Thymus (tissue), 11 donors: Measurements from ENCODE around the gene LIMCH1. TPM values are rescaled to one million over a fixed set of nuclear protein-coding genes. Genes with fewer than 3 reads are reported as not detected.

Experiments used
- DNase-seq, 9 donors: peaks; one replicate each; pipeline ENCODE4 v3.0.0-alpha.2; 2013; ENCODE audit warnings: low spot score in 9 of 9, low read depth in 6 of 9, missing footprints in 1 of 9
- H3K27ac ChIP-seq, 2 donors: one replicate each; pipeline ENCODE4 v1.5.1; 2013; ENCODE audit warnings: control low read depth in 1 of 2, low read depth in 1 of 2, low read length in 1 of 2, mild to moderate bottlenecking in 1 of 2, moderate library complexity in 1 of 2
- H3K27me3 ChIP-seq, 2 donors: one replicate each; pipeline ENCODE4 v1.5.1; 2013; ENCODE audit warnings: low read length in 1 of 2; ENCODE audit not compliant: control insufficient read depth in 2 of 2, insufficient read depth in 1 of 2
- H3K36me3 ChIP-seq, 2 donors: one replicate each; pipeline ENCODE4 v1.5.1; 2013; ENCODE audit warnings: low read length in 1 of 2, mild to moderate bottlenecking in 1 of 2, moderate library complexity in 1 of 2; ENCODE audit not compliant: control insufficient read depth in 2 of 2, insufficient read depth in 2 of 2
- H3K4me1 ChIP-seq, 2 donors: one replicate each; pipeline ENCODE4 v1.5.1; 2013; ENCODE audit warnings: low read length in 2 of 2; ENCODE audit not compliant: control insufficient read depth in 2 of 2, insufficient read depth in 2 of 2
- H3K4me3 ChIP-seq, 2 donors: one replicate each; pipeline ENCODE4 v1.5.1; 2013; ENCODE audit warnings: low read length in 2 of 2, control low read depth in 1 of 2, mild to moderate bottlenecking in 1 of 2
- H3K9me3 ChIP-seq, 2 donors: one replicate each; pipeline ENCODE4 v1.5.1; 2013; ENCODE audit warnings: low read length in 1 of 2, mild to moderate bottlenecking in 1 of 2; ENCODE audit not compliant: control insufficient read depth in 2 of 2, insufficient read depth in 1 of 2
- WGBS: extraction: QIAGEN DNeasy Blood & Tissue Kit; methylation state at CpG from one replicate; pipeline ENCODE4 v1.1.7; 2013; 5-methylcytosine and 5-hydroxymethylcytosine counted together
- polyA plus RNA-seq: library from polyadenylated mRNA; stranded (reverse); fragments of 200-250 nt; gene quantifications from one replicate; pipeline ENCODE4 v1.2.3, GENCODE V29; 2013
- total RNA-seq: library from RNA; stranded (reverse); fragments of 120-200 nt; gene quantifications from one replicate; pipeline ENCODE4 v1.2.4, GENCODE V29; 2013
- donor health status: healthy.

The LIMCH1 gene
- total and polyA plus RNA-seq, 2 donors, result 5.4 to 13.8 TPM

- Histone ChIP-seq H3K9me3 (no peaks in the 10 kb centered on the region), H3K27me3 (no peaks in the 10 kb centered on the region), H3K4me1 (no peaks in the 10 kb centered on the region), H3K4me3 (no peak overlapping the region), H3K36me3 (no peaks in the 10 kb centered on the region), H3K27ac (no peak overlapping the region)
- DNase-seq, result no peak
- 95% methylated on average over 2 of the region's 2 CpGs for WGBS
Measured at GRCh38 chr4:41614519-41614918, 76.6 kb downstream of the LIMCH1 start.

GRCh38 chr4:41619161-41619560 lies 81.2 kb downstream of the LIMCH1 start:
- no peaks in the 10 kb centered on the region for H3K36me3 ChIP-seq
- H3K27ac ChIP-seq, result no peak overlapping the region
- no peaks in the 10 kb centered on the region for H3K4me1 ChIP-seq
- DNase-seq, result no peak
- H3K4me3 ChIP-seq, result no peak overlapping the region
- no peaks in the 10 kb centered on the region for H3K9me3 ChIP-seq
- 96% methylated on average over 16 of the region's 16 CpGs for WGBS
- no peaks in the 10 kb centered on the region for H3K27me3 ChIP-seq

- Histone ChIP-seq H3K9me3 (no peaks in the 10 kb centered on the region), H3K4me1 (no peaks in the 10 kb centered on the region), H3K27ac (no peak overlapping the region), H3K4me3 (no peak overlapping the region), H3K36me3 (no peaks in the 10 kb centered on the region), H3K27me3 (no peaks in the 10 kb centered on the region)
- 97% methylated on average over 5 of the region's 5 CpGs for WGBS
- DNase-seq, result no peak
Measured at GRCh38 chr4:41620594-41621256, 82.8 kb downstream of the LIMCH1 start.

GRCh38 chr4:41622787-41623186 lies 84.8 kb downstream of the LIMCH1 start:
- no peaks in the 10 kb centered on the region for H3K4me1 ChIP-seq
- no peak overlapping the region for H3K4me3 ChIP-seq
- no peak for DNase-seq
- H3K27ac ChIP-seq, result no peak overlapping the region
- 93% methylated on average over 2 of the region's 2 CpGs for WGBS
- no peaks in the 10 kb centered on the region for H3K36me3 ChIP-seq
- no peaks in the 10 kb centered on the region for H3K9me3 ChIP-seq
- no peaks in the 10 kb centered on the region for H3K27me3 ChIP-seq

- DNase-seq, result no peak
- Histone ChIP-seq H3K4me3 (no peak overlapping the region), H3K27me3 (no peaks in the 10 kb centered on the region), H3K9me3 (no peaks in the 10 kb centered on the region), H3K36me3 (no peaks in the 10 kb centered on the region), H3K4me1 (no peaks in the 10 kb centered on the region), H3K27ac (no peak overlapping the region)
- WGBS, result 94% methylated on average over 3 of the region's 3 CpGs
Measured at GRCh38 chr4:41624765-41625164, 86.8 kb downstream of the LIMCH1 start.

GRCh38 chr4:41625531-41625930 lies 87.6 kb downstream of the LIMCH1 start:
- DNase-seq, result no peak
- Histone ChIP-seq H3K4me1 (no peaks in the 10 kb centered on the region), H3K36me3 (no peaks in the 10 kb centered on the region), H3K27ac (no peak overlapping the region), H3K4me3 (no peak overlapping the region), H3K9me3 (no peaks in the 10 kb centered on the region), H3K27me3 (no peaks in the 10 kb centered on the region)
- 95% methylated on average over 5 of the region's 5 CpGs for WGBS

- Histone ChIP-seq H3K27ac (no peak overlapping the region), H3K36me3 (no peaks in the 10 kb centered on the region), H3K4me3 (no peak overlapping the region), H3K4me1 (no peaks in the 10 kb centered on the region), H3K9me3 (no peaks in the 10 kb centered on the region), H3K27me3 (no peaks in the 10 kb centered on the region)
- 65% methylated on average over 2 of the region's 2 CpGs for WGBS
- DNase-seq, result no peak
Measured at GRCh38 chr4:41628936-41629335, 91.0 kb downstream of the LIMCH1 start.

- Histone ChIP-seq H3K9me3 (no peaks in the 10 kb centered on the region), H3K36me3 (no peaks in the 10 kb centered on the region), H3K4me1 (no peaks in the 10 kb centered on the region), H3K27me3 (no peaks in the 10 kb centered on the region), H3K4me3 (no peak overlapping the region), H3K27ac (no peak overlapping the region)
- DNase-seq, result no peak
- 98% methylated on average over 3 of the region's 3 CpGs for WGBS
Measured at GRCh38 chr4:41631523-41631922, 93.6 kb downstream of the LIMCH1 start.

- DNase-seq, result no peak
- Histone ChIP-seq H3K27me3 (no peaks in the 10 kb centered on the region), H3K4me3 (no peak overlapping the region), H3K27ac (no peak overlapping the region), H3K36me3 (no peaks in the 10 kb centered on the region), H3K4me1 (no peaks in the 10 kb centered on the region), H3K9me3 (no peaks in the 10 kb centered on the region)
- 89% methylated on average over 11 of the region's 11 CpGs for WGBS
Measured at GRCh38 chr4:41632481-41633073, 94.6 kb downstream of the LIMCH1 start.
